GM21737 (cell line): ENCODE data around the gene BAHCC1.

Source experiments
- ATAC-seq: cut with Tn5 transposase; IDR thresholded peaks from one replicate; pipeline ENCODE4 v1.9.1; 2021; ENCODE audit warnings: mild to moderate bottlenecking, moderate library complexity; ENCODE audit not compliant: unreplicated experiment

Gene BAHCC1

DNA sequence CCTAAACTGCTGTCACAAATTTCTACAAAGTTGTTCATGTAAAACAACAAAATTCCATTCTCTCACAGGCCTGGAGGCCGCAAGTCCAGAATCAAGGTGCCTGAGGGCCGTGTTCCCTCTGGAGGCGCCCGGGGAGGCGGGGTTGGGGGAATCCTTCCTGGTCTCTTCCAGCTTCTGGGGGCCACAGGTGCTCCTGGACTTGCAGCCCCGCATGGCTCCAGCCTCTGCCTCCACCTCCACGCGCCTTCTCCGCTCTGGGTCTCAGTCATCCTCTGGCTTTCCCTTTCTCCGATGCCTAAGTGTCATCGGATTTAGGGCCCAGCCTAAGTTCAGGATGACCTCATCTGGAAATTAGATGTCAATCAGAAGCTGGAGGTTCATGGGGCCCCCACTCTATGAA is 28.6 kb upstream of the BAHCC1 start:
- ATAC-seq: no peak

DNA sequence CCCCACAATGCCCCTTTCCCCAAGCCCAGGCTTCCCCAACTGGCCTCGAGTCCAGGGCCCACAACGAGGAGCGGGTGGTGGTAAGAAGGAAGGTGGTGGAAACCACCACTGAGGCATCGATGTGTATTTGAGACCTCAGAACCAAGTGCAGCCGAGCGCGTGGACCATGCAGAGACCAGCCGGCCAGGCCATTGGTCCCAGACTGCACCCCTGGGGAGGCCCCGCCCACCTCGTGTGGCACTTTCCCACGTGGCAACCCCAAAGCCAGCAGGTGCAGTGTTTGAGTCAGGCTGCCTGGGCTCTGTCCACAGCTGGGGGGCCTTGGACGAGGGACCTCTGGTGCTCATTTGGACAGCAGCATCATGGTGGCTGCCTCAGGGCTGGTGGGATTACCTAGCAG is 28.1 kb upstream of the BAHCC1 start:
- ATAC-seq: no peak

DNA sequence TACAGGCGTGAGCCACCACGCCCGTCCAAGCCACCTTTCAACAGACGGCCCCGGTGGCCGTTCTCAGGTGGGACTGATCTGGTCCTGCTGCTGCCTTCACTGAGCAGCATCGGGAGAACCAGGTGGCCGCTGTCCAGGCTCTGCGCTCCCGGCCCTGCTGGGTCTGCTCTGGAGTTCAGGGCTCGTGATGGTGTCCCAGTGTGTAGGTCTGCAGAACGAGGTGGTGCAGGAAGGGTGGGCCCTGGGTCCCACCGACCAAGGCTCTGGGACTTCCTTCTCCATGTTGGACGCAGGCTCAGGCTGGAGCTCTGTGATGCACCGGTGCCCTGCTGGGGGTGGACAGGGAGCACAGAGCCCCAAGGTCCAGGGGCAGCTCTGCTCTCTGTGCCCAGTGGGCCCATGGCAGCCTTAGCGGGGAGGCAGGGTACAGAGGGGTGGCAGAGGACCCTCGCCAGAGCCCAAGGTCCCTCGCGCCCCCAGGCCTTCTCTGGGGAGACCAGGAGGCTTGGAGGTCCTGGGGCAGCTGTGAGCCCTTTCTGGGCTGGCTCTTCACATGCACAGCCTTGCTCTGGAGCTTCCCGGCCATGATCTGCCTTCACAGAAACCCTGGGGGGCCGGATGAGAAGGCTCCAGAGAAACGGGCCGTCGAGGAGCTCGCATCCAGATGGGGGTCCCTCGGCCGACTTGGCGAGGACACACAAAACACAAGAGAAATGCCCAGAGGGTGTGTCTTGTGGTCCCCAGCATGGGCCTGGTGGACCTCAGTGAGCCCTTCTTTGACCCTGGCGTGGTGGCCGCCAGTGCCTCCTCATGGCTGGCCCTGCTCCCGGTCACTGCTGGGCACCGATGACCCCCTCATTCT is 26.9 kb upstream of the BAHCC1 start:
- ATAC-seq: no peak

GRCh38 chr17:81370294-81370693 is 25.0 kb upstream of the BAHCC1 start:
- ATAC-seq: no peak

- ATAC-seq: no peak
Observed at GRCh38 chr17:81371910-81372760, 23.1 kb upstream of the BAHCC1 start.

DNA sequence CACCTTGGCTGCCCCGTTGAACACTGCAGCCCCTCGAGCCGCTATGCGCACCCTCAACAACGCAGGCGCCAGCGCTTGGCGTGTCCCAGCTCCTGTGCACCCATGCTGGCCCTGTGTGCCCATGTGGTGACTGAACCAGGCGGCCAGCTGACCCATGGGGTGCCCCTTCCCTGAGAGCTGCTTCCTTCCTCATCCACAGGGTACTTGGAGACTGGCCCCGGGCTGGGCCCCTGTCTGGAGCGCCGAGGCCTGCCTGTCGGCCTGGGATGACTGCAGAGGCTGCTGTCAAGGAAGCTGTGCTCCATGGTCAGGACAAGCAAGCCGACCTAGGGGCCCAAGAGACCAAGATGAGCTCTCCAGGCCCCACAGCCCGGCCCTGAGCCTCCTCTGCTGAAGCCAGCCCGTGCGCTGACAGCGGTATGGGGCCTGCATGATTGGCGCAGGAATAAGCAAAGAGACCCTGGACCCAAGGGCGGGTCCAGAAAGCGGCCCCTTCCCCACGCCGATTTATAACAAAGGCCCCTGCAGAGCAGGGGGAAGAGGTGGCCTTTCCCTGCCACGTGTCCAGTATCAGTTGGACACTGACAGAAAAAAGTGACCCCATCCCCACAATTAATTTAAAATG is 21.6 kb upstream of the BAHCC1 start:
- ATAC-seq: no peak

DNA sequence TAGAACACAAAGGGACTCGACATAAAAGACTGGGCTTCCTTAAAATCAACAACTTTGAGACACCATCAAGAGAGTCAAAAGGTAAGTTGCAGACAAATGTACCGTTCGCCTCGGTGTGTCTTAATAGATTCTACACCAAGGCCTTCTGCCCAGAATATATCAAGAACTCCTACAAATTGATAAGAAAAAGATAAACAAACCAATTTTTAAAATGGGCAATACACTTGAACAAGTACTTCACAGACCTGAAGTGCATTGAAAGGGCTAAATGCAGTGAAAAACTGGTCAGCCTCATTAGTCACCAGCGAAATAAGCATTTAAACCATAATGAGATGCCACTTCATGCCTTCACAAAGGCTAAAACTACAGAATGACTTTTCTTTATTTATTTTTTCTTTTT is 20.4 kb upstream of the BAHCC1 start:
- ATAC-seq: no peak

- no peak for ATAC-seq
Observed at GRCh38 chr17:81376946-81377714, 18.1 kb upstream of the BAHCC1 start.

DNA sequence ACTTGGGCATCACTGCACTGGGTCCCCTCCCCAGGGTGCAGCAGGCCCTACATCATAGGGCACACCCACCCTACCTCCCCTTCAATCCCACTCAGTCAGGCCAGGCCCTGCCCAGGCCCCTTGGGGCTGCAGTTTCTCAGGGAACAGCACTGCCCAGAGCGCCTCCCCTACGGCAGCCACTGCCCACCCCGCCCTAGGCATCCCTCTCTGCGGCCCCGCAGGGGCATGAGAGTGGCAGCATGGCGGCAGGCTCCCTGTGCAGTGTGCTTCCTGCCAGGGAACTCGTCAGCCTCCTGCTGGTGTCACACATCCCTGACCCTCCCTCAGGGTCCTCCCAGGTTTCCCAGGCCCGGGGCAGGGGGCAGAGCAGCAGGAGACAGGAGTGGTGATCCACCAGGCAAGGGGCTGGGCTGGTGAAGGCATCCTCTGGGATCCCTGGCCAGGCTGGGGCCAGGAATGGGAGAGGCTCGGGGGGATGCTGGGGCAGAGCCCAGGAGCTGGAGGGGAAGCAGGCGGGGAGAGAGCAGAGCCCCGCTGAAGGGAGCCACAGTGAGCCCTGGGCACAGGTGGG is 16.2 kb upstream of the BAHCC1 start:
- no peak for ATAC-seq

DNA sequence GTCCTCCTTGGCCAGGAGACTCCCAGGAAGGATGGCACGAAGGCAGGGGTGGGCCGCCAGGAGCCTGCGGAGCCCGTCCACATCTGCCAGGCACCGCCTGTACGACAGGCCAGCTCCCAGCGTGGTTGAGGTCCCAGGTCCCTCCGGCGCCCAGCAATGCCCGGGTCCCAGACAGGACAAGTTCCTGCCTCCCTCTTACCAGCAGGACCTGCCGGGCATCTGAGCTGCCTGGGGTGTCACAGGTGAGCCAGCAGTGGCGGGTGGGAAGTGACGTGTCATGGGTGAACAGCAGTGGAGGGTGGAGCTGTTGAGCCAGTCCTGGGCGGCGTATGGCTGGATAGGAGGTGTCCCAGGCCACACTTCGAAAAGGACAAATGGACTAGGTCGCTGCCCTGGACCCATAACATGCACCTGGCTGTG is 15.7 kb upstream of the BAHCC1 start:
- no peak for ATAC-seq

GRCh38 chr17:81380131-81380530 is 15.1 kb upstream of the BAHCC1 start:
- no peak for ATAC-seq

- no peak for ATAC-seq
Observed at GRCh38 chr17:81380666-81381518, 14.4 kb upstream of the BAHCC1 start.

DNA sequence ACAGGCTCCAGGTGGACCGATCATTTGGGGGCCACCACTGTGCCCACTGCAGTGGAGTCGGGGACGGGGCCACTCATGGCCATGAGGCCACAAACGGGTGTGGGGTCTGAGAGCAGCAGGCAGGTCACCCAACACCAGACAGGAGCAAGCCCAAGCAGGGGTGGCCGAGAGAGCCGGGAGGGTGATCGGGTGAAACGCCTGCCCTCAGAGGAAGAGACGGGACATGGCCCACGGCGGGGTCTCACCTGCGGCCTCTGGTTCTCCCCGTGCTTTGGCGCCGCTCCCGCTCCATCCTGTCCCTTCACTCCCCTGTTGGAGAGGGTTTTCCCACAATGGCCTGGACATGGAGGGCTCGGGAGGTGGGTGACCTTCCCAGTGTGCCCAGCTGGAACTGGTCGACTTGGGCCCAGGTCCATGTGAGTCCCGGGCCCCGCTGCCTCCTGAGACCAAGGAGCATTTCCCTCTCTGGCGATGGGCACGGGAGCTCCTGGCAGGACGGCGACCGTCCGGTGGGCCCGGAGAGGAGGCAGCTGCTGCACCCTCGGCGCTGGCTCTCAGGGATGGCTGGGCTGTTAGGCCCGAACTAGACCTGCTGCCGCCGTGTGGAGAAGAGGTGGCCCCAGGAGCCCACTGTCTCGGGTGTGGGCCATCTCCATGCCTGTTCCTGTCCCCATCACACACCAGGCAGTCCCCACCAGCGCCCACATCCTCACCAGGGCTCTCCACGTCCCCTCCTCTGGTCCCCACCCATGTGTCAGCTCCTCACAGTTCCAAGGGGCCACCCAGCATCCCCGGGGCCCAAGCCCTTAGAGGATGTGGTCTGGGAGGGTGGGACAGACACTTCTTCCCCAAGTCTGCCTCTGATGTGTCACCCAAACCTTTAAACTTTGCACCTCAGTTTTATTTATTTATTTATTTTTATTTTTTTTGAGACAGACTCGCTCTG is 13.4 kb upstream of the BAHCC1 start:
- no peak for ATAC-seq

GRCh38 chr17:81382851-81383250 is 12.4 kb upstream of the BAHCC1 start:
- ATAC-seq: no peak

- no peak for ATAC-seq
Observed at GRCh38 chr17:81383504-81384421, 11.5 kb upstream of the BAHCC1 start.

DNA sequence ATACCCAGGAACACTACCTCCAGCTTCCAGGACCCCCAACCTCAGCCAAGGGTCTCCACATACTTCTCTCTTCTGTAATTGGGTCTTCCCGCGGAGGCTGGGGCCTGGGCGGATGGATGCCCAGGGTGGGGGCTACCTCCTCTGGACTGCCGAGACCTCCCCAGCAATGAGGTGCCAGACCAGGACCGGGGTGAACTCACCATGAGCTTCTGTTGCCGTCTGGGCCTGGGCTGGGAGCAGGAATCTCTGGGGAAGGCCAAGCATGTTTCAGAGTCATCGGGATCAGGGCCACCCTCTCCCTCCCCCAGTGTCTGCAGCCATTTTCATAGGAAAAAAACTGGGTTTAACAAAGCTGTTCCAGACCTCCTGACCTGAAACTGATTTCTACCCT is 10.3 kb upstream of the BAHCC1 start:
- ATAC-seq: no peak

DNA sequence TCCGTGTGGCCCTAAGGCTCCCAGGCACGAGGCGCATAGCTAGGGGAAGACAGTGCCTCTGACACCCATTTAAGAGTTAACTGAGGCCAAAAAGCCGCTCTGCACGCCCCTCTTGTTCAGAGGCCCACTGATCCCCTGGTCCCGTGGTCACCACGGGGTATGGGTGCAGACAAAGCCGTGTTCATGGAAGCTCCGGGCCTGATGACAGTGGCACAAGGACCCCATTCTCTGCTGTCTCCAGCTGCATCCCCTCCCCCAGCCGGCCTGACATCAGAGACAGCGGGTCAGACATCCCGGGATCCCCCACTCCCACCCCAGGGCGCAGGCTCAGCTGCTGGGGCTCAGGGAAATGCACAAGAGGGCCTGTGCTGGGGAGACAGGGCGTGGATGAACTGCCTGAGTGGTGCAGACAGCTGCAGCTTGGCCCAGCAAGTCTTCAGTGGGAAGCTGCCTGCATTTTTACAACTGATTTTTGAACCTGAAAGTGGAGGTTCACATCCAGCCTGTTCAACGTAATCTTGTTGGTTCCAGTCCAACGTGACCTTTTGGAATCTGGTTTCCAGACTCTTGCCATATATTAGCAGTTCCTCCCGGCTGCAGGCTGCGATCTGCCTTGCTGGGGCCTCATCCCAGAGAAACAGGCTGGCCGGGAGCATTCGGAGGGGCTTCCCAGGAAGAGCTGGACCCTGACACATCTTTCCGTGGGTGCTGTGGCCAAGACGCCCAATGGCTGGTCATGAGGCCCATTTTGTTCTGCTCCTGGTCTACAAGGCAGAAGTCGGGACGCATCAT is 9.7 kb upstream of the BAHCC1 start:
- ATAC-seq: no peak
